Loucy (cell line): Measurements from ENCODE around the gene FCHO1.

Experiments
- EZH2phosphoT487 ChIP-seq: fragments of 200-600 bp; IDR thresholded peaks from 2 replicates; pipeline ENCODE4 v1.6.1; 2018; ENCODE audit warnings: antibody characterized with exemption, mild to moderate bottlenecking, moderate library complexity, borderline replicate concordance
- TF ChIP-seq, protein P1 (sequence below): fragments of 200-600 bp; sonication (generic); conservative IDR thresholded peaks from 2 replicates; pipeline ENCODE4 v1.5.1; 2014; ENCODE audit warnings: mild to moderate bottlenecking, antibody characterized with exemption, low read length

DNA sequence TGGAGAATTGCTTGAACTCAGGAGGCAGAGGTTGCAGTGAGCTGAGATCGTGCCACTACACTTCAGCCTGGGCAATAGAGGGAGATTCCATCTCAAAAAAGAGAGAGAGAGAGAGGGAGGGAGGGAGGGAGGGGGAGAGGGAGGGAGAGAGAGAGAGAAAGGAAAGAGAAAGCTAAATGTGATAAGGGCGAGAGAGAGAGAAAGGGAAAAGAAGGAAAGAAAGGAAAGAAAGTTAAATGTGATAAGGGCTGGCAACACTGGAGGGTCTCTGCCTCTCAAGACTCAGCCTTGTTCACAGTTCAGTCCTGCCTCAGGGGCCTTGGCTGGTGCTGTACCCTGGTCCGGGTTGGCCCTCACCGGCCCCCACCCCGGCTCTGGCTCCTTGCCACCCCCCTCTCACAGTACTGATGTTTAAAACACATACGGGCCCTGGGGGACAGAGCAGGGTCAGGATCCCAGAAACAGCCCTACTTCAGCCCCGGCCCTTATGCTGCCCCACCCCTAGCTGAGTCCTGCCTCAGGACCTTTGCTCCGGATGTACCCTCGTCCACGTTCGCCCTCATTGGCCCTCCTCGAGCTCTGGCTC lies 28.5 kb upstream of the FCHO1 start:
- TF ChIP-seq, protein P1, sequence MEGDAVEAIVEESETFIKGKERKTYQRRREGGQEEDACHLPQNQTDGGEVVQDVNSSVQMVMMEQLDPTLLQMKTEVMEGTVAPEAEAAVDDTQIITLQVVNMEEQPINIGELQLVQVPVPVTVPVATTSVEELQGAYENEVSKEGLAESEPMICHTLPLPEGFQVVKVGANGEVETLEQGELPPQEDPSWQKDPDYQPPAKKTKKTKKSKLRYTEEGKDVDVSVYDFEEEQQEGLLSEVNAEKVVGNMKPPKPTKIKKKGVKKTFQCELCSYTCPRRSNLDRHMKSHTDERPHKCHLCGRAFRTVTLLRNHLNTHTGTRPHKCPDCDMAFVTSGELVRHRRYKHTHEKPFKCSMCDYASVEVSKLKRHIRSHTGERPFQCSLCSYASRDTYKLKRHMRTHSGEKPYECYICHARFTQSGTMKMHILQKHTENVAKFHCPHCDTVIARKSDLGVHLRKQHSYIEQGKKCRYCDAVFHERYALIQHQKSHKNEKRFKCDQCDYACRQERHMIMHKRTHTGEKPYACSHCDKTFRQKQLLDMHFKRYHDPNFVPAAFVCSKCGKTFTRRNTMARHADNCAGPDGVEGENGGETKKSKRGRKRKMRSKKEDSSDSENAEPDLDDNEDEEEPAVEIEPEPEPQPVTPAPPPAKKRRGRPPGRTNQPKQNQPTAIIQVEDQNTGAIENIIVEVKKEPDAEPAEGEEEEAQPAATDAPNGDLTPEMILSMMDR = no peak
- TF ChIP-seq EZH2phosphoT487 = no peak
